ENCODE data around the gene LGALS3BP.

LGALS3BP gene

DNA sequence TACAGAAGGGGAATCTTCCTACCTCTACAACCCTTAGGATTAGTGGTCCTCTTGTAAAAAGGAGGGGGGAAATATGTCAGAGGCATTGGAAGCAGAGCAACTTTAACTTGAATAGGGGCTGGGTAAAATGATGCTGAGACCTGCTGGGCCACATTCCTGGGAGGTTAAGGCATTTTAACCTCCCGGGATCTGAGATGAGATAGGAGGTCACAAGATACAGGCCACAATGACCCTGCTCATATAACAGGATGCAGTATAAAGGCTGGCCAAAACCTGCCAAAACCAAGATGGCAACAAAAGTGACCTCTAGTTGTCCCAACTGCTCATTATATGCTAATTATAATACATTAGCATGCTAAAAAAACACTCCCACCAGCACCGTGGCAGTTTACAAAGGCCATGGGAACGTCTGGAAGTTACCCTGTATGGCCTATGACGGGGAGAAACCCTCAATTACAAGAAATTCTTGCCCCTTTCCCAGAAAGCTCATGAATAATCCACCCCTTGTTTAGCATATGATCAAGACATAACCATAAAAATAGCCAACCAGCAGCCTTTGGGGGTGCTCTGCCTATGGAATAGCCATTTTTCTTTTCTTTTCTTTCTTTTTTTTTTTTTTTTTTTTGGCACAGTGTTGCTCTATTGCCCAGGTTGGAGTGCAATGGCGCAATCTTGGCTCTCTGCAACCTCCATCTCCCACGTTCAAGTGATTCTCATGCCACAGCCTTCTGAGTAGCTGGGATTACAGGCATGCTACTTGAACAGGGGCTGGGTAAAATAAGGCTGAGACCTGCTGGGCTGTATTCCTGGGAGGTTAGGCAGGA, 38.0 kb upstream of the LGALS3BP start:
- in situ Hi-C loops (cut with HindIII; ENCODE audit: low pct_ligation_motif_present, low pct_unique_long_range_greater_than_20kb, low sequenced_read_pairs) = no loop called here
- no peak for DNase-seq

DNA sequence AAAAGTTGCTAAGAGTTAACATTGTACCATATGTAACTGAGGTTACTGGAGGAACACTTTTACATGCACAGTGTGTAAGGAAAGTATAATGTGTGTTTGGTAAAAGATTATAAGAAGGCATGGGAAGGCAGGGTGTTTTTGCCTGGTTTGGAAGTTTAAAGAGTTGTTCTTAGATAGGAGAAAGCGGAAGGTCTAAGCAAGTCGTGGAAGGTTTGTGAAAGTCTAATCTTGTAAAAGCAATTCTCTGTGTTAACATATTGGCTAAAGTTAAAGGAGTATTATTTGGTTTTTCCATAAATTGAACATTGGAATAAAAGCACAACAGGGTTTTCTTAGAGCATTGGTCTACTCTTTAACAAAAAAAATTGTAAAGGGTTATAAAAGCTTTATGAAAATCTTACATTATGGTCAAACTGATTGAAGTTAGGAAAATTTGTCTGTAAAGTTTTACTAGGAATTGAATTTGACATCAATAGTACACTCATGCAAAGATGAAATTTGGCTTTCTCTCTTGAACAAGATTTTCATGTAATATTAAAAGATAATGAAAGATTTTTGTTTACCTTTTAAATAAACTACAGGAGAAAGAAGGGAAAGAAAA, 34.5 kb upstream of the LGALS3BP start:
- in situ Hi-C loops (cut with HindIII; ENCODE audit: low pct_ligation_motif_present, low pct_unique_long_range_greater_than_20kb, low sequenced_read_pairs) = no loop called here
- DNase-seq = no peak

DNA sequence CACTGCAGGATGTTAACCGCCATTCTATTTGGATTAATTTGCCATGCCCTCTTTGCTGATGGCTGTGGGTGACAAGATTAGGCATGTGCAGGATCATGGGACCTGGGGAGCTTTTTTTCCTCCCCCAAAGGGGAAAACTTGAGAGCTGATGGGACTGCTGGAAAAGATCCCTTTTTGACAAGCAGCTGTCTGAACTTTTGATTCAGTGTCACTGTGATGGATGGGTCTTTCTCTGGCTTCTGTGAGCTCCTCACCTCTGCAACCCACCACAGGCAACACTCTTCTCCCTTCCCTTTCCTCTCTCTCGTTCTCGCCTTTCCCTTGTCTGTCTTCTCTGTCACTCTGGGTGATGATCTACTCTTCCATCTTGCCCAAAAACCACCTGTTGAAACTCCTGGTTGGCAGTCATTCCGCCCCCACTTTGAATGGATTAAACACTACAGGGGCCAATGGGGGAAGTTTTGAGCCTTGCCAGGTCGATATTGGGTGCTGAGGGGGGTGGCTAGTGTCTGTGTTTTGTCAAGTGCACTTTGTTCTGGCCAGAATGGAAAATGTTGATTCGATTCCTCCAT, 32.9 kb upstream of the LGALS3BP start:
- DNase-seq = no peak
- in situ Hi-C loops (cut with HindIII; ENCODE audit: low pct_ligation_motif_present, low pct_unique_long_range_greater_than_20kb, low sequenced_read_pairs) = no loop called here

DNA sequence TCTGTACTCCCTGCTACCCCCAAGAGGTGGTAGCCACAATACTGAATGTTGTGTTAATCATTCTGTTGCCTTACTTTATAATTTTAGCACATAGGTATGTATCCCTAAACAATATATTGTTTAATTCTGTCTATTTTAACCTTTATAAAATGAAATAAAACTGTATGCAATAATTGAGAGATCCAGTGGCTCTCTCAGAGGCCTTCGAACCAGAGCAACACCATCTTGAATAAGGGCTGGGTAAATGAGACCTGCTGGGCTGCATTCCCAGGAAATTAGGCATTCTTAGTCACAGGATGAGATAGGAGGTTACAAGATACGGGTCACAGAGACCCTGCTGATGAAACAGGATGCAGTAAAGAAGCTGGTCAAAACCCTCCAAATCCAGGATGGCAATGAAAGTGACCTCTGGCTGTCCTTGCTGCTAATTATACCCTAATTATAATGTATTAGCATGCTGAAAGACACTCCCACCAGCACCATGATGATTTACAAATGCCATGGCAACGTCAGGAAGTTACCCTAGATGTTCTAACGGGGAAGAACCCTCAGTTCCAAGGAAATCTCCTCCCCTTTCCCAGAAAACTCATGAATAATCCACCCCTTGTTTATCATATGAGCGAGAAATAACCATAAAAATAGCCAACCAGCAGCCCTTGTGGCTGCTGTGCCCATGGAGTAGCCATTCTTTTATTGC, 31.9 kb upstream of the LGALS3BP start:
- no peak for DNase-seq
- in situ Hi-C loops (cut with HindIII; ENCODE audit: low pct_ligation_motif_present, low pct_unique_long_range_greater_than_20kb, low sequenced_read_pairs) = no loop called here

DNA sequence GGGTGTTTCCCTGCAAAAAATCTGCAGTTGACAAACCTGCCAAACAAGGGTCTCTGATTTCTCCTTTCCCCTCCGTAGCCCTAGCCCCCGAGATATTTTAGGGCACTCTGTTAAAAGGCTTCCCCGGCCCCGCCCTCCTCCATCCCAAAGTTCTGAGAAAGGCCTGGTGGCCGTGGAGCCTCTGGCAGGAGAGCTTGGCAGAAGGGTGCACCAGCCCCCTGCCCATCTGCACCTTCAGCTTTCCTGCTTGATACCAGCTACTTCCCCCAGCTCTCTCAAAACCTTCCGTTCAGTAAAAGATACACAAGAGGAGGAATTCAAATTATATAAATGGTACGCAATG, 30.6 kb upstream of the LGALS3BP start:
- DNase-seq = no peak
- in situ Hi-C loops (cut with HindIII; ENCODE audit: low pct_ligation_motif_present, low pct_unique_long_range_greater_than_20kb, low sequenced_read_pairs) = no loop called here

DNA sequence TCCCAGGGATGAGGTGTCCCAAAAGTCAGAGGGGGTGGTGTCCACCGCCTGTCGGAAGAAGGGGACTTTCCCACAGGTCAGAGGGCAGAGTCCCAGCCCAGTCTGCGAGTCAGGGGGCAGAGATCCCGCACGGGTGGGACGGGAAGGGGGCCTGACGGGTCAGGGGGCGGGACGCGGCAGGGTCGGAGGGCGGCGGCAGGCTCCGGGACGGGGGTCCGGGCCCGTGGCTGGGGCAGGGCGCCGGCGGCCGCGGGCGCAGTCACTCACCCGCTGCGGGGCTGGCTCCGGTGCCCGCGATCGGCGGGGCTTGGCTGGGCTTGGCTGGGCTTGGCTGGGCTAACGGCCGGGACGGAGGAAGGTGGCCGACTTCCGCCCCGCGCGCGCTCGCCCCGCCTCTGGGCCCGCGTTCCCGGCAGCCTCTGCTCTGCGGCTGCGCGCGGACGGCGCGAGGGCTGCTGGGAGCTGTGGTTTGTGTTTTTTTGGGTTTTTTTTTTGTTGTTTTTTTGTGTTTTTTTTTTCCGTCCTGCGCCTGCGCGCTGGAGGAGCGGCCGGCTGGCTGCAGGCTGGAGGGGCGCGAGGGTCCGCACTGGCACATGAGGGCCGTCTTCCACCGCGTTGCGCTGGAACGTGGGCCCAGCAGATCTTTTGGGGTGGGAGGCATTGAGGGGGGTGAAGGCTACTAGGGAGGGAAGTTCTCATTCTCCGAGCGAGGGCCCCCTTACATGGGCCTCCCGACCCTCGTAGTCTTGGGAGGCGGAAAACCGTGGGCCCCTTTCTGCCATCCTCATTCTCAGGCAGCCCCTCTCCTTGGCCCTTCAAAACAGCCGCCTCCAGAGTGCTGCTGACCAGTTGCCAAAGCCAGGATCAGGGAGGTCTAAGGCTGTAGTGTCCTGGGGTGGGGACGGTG, 29.9 kb upstream of the LGALS3BP start, which contains the start of gene CANT1:
Gene CANT1, minus strand, starts transcription at position 368 of the 907 bp plus-strand sequence. CDS start 12,142 bp downstream, outside the sequence.
- in situ Hi-C loops (cut with HindIII; ENCODE audit: low pct_ligation_motif_present, low pct_unique_long_range_greater_than_20kb, low sequenced_read_pairs) = no loop called here
- peak; percentile 88 for DNase-seq

DNA sequence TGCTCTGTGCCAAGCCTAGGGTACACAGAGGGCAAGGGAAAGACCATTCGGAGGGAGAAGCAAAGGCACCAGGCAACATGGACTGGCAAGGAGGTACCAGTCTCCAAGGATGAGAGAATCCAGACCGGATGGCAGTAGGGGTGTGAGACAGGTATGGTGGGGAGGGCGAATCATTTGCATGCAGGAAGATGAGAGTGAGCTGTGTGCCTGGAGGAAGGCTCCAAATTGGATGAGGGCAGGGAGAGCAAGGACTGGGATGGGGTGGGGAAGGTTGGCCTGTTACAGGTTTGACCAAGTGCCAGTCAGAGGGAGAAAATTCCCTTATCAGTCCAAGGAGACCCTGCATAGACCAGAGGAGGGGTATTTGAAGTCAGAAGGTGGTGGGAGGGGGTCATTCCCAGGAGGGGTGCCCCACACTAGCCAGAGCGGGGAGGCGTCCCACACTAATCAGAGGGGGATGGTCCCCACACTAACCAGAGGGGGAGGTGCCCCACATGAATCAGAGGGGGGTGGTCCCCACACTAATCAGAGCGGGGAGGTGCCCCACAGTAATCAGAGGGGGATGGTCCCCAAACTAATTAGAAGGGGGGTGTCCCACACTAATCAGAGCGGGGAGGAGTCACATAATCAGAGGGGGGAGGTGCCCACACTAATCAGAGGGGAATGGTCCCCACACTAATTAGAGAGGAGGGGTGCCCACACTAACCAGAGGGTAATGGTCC, 29.1 kb upstream of the LGALS3BP start:
- DNase-seq = no peak
- in situ Hi-C loops (cut with HindIII; ENCODE audit: low pct_ligation_motif_present, low pct_unique_long_range_greater_than_20kb, low sequenced_read_pairs) = no loop called here

DNA sequence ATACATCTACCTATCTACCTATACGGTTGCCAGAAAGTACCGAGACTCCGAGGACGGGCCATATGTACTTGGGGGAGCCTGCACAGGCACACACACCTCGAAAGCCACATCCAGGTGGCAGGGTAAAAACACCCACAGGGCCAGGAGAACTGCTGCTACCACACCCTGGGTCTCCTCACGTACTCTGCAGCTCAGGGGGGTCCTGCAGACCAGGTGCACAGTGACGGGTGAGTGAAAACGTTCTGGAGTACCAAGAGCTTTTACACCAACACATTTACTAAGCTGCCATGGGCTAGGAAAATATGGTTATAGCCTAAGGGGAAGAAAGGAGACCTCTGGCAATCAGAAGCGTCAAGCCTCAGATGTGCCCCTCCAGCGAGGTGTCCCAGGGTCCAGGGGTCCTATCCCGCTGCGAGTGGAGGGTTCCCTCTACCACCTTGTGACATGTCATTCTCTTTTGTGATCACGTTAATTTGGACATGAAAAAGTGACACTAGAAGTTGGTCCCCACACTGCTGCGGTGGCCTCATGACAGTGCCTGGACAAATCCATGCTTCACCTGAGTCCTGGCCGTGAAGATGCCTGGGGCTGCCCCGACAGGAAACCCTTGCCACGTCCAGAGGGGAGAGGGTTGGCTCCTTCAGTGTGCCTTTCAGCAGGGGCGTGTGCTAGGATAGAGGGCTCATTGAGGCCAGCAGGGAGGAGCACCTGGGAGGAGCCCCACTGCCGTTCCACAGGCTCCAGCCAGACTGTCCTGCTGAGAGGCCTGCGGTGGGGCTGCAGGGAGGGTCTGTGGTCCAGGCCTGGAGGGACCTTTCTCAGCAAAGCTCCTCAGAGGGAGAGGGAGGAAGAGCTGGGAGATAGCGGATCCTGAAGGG, 28.0 kb upstream of the LGALS3BP start:
- in situ Hi-C loops (cut with HindIII; ENCODE audit: low pct_ligation_motif_present, low pct_unique_long_range_greater_than_20kb, low sequenced_read_pairs) = no loop called here
- DNase-seq = no peak

DNA sequence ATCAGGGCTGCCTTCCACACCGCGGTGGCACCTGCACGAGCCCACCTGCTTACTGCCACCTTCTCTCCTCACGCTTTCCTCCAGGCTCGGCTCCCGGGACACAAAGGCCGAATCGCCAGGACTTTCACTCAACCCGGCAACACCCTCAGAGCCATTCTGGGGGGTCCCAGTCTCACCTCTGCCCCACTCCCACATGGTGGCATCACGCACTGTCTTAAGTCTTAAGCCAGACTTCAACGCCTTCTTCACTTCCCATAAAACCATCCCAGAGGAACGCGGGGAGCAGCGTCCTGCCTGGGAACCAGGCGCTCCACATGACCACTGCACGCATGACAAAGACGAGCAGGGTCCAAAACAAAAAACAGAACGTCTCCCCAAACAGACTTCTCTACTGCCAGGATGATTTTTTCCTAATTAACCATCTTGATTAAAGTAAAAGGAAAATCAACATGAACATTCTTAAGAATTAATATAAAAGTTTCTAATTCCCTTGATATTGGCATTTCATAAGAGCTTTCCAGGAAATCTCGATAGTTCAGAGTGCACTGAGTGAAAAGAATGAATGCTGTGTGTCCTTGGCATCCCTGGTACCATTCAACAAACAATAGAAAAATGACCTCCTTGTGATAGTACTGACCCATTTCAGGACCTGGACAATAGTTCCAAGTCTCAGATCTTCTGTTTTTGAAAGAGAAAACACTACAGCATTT, 27.2 kb upstream of the LGALS3BP start:
- DNase-seq = no peak
- in situ Hi-C loops (cut with HindIII; ENCODE audit: low pct_ligation_motif_present, low pct_unique_long_range_greater_than_20kb, low sequenced_read_pairs) = no loop called here

DNA sequence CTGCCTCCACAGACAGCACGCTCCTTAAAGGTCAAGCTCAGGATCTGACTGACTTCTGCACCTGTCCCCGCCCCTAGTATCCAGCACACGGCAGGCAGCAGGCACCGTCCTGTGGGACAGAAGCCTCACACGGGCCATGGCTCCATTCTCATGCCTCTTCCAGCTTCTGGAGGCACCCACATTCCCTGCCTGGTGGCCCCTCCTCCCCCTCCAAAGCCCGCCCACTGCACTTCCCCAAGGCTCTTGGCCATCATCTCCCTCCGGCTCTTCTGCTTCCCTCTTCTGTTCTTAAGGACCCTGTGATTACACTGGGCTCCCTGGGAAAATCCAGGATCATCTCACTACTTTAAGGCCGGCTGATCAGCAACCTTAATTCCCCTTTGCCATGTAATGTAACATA, 26.3 kb upstream of the LGALS3BP start:
- no peak for DNase-seq
- in situ Hi-C loops (cut with HindIII; ENCODE audit: low pct_ligation_motif_present, low pct_unique_long_range_greater_than_20kb, low sequenced_read_pairs) = no loop called here

DNA sequence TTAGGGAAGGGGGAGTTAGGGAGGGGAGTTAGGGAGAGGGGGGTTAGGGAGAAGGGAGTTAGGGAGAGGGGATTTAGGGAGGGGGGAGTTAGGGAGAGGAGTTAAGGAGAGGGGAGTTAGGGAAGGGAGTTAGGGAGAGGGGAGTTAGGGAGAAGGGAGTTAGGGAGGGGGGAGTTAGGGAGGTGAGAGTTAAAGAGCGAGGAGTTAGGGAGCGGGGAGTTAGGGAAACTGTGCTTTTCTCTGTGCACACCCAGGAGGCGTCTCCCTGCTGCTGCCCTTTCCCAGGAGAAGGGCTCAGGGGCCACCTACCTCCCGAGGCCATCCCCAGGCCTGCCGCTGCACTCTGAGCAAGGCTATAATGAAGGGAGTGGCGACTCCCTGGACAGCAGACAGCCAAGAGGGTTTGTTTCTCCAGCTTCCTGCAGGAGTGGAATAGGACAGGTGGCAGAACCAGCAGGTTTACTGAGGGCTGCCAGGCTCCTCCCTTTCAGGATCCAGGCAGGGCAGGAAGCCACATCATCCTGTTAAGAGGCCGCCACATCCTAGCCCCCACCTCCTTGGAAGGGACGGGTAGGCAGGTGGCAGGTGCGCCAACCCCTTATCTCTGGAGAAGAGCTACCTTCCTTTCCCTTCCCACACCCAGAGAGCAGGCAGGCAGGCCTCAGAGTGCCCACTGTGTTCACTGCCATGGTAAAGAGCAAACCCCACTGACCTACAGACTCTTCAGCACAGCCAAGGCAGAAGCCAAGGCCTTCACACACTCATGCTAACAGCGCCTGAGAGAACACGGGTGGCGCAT, 25.5 kb upstream of the LGALS3BP start:
- DNase-seq = no peak
- in situ Hi-C loops (cut with HindIII; ENCODE audit: low pct_ligation_motif_present, low pct_unique_long_range_greater_than_20kb, low sequenced_read_pairs) = no loop called here

DNA sequence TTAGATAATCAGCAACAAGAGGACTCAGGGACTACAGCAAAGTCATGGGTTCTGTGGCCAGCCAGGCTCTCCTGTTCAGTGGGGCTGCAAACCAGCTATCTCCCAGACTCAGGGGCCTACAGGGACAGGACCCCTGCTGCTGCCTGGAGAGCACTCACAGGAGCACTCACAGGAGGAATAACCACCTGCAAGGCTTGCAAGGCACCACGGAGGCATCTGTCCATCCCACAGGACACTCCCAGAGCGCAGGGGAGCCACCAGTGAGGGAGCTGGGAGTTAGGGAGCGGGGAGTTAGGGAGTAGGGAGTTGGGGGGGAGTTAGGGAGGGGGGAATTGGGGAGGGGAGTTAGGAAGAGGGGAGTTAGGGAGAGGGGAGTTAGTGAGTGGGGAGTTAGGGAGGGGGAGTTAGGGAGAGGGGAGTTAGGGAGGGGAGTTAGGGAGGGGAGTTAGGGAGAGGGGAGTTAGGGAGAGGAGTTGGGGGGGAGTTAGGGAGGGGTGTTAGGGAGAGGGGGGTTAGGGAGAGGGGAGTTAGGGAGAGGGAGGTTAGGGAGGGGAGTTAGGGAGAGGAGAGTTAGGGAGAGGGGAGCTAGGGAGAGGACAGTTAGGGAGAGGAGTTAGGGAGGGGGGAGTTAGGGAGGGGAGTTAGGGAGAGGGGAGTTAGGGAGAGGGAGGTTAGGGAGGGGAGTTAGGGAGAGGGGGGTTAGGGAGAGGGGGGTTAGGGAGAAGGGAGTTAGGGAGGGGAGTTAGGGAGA, 24.1 kb upstream of the LGALS3BP start:
- no peak for DNase-seq
- in situ Hi-C loops (cut with HindIII; ENCODE audit: low pct_ligation_motif_present, low pct_unique_long_range_greater_than_20kb, low sequenced_read_pairs) = no loop called here

DNA sequence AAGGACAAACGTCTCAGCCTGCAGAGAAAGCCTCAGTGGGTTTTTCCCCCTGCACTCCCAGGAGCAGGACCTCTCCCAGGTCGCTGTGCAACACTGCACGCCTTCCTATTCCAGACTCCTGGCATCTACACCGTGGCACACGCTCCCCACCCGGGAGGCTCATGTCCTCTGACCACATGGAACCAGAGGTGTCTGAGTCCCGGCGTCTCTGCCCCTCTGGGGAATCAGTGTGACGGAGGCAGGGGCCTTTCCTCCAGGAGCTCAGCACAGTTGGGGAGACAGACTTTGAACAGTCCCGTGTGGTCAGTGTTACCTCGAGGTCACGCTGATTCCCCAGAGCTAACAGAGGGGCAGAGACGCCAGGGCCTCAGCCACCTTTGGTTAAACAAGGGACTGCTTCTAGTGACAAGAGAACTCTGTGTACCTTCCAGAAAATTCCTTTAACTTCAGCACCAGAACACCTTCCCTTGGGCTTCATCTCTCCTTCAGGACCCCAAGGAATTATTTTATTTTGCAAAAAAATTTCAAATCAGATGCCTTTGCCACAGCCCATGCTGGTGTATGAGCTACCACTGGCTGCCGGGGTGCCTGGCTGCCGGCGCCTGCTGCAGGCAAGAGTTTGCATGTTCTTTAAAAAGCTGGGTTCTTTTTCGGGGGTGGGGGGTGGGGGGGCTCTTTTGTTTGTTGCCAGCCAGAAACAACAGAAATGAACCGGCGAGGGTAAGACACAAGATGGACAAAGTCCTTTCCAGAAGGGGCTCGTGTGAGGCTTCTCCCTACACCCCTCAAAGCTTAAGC, 23.3 kb upstream of the LGALS3BP start:
- DNase-seq = no peak
- in situ Hi-C loops (cut with HindIII; ENCODE audit: low pct_ligation_motif_present, low pct_unique_long_range_greater_than_20kb, low sequenced_read_pairs) = no loop called here

DNA sequence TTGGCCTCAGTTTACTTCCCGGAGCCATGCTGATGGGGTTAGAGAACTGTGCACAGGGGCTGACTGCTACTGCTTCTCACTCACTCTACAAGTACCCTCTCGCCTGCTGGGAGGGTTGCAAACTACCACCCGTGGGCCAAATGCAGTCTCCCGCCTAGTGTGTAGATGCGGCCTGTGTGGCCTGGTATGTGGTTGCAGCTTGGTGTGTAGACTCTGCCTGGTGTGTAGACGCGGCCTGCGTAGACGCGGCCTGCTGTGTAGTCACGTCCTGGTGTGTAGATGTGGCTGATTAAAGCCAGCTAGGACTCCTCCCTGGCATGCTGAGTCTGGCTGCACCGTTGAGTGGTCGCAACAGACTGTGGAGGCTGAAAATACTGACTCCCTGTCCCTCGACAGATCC, 22.6 kb upstream of the LGALS3BP start:
- in situ Hi-C loops (cut with HindIII; ENCODE audit: low pct_ligation_motif_present, low pct_unique_long_range_greater_than_20kb, low sequenced_read_pairs) = no loop called here
- no peak for DNase-seq

Data from ACHN (cell line).